NCI-H2196 (cell line): ENCODE measurements around the gene DDX41.

Experiments
- DNase-seq: peaks from one replicate; lab custom pipeline; 2025; ENCODE audit not compliant: unreplicated experiment; lab: John Stamatoyannopoulos, UW

Gene DDX41

DNA sequence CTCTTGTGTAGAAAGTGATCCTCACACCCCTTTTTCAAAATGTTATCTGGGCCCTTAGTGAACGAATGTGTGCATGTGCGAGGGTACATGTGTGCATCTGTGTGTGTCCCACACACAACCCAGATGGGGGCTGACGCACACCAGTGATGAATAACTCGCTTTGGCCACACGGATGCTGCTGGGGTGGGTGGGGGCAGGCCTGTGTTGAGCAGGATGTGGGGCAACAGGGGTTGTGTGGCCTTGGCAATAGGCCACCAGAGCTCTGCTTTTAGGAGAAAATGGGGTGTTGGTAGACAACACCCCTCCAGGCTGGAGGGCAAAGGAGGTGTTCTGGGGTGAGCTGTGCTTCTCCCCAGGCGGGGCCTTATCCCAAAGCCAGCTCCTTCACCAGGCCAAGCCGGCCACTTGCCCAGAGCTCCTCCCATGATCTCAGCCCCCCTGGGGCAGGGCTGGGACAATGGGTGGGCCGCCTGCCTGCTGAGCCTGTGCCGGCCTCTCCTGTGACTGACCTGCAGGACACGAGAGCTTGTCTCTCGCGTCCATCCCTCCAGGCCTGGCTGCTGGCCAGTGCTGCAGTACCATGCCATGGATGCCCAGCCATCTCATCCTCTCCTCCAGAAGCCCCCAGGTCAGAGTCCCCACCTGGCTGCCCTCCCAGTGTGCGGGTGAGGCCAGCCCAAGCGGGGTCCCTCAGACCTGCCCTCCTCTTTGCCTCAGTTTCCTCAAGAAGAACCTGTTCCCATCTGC is 45.0 kb downstream of the DDX41 start:
- DNase-seq = no peak

DNA sequence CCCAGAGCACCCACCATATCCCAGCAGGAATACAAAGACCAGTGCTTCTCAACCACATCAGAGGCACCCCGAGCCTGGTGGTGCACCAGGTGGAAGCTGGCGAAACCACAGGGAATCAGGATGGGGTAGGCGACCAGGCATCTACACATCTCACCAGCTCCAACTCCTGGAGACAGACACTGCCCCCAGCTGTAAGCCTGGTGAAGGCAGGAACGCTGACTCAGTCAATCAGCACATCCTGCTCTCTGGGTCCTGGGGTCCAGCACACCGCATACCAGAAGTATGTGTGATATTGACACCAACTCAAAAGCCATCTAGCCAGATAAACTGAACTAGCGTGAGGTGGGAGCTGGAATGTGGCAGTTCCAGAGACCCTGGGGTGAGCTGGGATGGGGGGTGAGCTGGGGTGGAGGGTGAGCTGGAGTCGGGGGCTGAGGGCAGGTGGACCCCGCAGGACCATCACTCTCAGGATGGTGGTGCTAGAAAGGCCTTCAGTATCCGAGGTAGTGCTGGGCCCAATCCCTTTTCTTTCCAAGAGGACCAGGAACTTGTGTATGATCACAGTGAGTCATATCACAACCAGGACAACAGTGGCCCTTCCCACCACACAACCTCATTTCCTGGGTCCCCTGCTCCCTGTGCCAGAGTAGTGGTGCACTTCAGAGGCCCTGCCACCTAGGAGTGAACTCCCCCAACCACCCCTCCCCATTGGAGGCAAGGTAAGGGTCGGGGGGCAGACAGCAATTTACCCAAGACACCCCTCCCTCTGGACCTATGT is 45.8 kb downstream of the DDX41 start:
- no peak for DNase-seq

DNA sequence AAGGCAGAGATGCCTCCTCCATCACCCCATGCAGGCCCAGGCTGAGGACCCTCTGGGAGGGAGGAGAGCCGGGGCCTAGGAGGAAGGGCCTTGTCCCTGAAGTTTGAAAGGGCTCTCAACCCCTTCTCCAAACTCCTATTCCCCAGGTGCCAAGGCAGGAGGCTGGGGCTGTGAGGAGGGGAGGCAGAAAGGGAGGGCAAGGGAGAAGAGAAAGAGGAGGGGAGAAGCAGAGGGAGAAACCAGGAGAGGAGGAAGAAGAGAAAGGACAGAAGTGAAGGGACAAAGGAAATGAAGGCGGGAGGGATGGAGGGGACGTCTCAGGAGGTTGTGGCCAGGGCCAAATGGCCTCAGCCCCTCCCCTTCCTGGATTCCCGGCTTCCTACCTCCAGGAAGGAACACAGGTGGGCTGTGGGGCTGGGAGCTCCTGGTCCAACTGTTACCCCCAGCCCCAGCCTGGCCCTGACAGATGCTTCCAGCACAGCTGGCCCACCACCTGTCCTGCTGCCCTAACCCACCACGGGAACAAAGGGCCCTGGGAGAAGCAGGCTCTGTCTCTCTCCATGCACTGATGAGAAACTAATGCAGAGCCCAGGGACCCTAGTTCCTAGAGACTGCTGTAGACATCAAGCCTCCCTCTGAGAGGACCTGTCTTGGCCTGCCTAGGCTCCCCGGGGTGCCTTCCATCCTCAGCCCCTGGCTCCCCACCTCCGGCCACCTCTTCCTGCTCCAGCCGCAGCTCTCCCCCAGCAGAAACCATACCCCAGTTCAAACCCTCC is 46.8 kb downstream of the DDX41 start:
- DNase-seq = no peak

DNA sequence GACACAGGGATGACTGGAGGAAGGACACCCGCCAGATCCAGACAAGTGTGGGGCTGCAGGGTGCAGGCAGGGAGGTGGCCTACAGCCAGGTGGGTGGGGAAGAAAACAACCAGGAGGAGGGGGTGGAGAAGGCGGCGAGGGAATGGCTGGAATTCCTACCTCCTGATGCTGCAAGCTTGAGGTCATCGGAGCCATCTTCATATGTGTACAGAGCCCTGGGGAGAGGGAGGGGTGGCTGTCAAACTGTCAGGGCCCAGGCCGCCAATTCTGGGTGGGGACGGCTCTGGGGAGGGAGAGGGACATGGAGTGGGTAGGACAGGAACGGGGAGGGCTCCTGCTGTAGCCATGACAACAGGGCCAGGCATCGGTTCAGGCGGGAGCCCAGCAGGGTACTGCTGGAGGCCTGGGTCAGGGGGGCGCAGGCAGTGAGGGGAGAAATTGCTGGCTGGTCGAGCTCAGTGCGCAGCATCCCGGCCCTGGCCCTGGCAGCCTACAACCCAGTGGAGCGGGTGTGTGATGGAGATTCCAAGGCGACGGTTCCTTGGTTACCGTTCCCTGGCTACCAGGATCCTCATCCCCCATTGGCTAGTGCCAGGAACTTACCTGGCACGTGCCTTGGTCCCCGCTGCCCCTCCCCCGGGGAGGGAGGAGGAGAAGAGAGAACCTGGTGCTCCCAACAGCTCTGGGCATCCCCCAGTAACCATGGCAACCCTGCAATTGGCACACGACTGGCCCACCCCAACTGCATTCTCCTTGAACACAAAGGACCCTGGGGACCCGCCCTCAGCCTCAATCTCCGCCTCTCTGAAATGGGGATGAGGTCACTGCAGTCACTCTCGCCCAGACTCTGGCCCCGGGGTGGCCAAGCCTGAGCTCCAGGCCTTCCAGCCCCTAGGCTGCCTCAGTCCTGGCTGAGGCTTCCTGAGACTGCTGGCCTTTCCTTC is 47.8 kb downstream of the DDX41 start:
- peak; percentile 66 for DNase-seq

DNA sequence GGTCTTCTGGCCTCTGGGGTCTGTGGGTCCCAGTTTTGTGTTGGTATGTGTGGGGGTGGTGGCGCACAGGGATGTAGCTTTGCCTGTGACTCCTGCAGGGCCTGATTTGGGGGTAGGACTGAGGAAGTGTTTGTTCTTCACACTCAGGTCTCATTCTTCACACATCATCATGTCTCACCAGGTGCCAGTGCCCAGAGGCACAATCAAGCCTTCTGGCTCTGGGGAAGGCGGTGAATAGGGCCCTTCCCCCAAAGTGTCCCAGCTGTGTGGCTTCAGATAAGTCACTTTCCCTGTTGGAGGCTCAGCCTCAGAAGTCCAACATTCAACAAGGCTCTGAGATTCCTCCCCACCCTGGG is 48.5 kb downstream of the DDX41 start:
- DNase-seq = no peak

DNA sequence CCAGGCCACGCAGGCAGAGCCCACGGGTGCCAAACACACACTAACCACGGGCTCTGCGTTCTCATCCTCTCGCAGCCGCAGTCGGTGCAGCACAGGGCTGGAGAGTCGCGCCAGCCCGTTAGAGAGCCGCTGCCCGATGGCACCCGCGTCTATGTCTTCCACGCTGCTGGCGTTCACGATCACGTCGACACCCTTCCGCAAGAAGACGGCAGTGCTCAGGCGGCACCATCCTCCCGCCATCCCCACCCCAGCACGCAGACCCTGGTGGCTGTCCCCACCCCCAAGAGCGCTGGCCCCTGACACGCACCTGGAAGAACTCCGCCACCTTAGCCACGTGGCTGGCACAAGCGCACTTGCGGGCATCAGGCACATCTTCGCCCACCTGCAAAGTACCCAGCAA is 49.3 kb downstream of the DDX41 start:
- DNase-seq = no peak

DNA sequence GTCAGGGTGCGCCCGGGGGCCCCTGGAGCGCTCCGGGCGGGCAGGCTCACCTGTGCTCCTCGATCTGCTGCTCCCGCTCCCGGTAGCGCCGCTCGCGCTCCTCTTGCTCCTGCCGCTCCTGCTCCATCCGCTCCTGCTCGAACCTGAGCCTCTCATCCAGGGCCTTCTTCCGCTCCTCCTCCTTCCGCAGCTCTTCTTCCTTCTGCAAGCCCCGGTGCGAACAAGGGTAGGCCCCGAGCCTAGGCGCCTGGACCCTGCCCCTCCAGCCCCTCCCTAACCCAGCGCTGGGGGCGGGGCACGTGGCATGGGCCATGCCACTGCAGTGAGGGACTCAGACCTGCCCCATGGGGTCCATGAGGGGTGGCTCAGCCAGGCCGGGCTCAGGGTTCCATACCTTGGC is 49.9 kb downstream of the DDX41 start:
- no peak for DNase-seq

DNA sequence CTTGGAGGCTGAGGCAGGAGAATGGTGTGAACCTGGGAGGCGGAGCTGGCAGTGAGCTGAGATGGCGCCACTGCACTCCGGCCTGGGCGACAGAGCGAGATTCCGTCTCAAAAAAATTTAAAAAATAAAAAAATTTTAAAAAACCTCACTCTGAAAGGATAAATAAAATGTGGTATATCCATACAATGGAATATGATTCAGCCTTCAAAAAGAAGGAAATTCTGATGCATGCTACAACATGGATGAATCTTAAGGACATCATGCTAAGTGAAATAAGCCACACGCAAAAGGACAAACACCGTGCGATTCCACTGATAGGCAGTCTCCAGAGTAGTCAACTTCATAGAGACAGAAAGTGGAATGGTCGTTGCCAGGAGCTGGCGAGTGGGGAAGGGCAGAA is 51.7 kb downstream of the DDX41 start:
- no peak for DNase-seq

DNA sequence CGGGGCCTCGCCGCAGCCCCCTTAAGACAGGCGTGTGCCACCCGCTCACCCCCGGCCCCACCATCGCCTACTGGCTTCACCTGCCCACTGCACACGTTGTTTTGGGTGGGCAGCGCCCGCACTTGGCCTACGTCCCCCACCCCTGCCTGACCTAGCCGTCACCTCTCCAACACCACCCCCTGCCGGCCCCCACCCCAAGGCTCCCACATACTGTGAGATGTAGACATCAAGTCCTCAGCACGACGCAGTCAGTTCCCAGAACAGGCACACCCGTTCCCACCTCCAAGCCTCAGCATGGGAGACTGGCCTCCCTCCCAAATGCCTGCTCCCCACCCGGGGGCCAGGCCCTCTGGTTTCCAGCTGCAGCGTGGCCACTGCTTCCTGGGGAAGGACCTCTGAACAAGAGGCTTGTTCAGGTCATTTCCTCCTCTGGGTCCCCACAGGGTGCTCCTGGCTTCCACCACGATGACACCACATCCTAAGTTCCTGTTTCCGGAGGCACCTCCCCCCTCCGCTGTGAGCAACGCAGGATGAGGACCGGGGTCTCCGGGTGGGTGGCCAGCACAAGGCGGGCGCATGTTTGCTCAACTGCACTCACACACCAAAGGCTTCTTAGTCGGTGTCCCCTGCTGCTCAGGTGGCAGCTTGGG is 54.6 kb downstream of the DDX41 start:
- no peak for DNase-seq
